Endothelial cell of umbilical vein (primary cell): Measurements from ENCODE around the gene FCGR3B. TPM values are rescaled to one million over a fixed set of nuclear protein-coding genes. Genes with fewer than 3 reads are reported as not detected.
A peak's percentile ranks its signal among the peaks of the same experiment; 100 is the strongest.
"Not testable (repeated sequence)": the region's sequence is repeated elsewhere in the genome, so short reads cannot be mapped to it uniquely, and the experiment has no call there.

Experiments
- BruUV-seq: library from RNA; stranded (reverse); fragments of 400-500 nt; replicated peaks from 2 replicates; lab custom pipeline; 2021; lab: Mats Ljungman, UMichigan
- CTCF ChIA-PET: fragments of 300-600, 350-600 bp; sonication (Branson Sonifier 250); formaldehyde crosslinking; loops from one replicate; lab custom pipeline; 2021; ENCODE audit warnings: antibody characterized with exemption, inconsistent platforms; lab: Charles Lee
- POLR2A ChIA-PET: fragments of 300-600, 350-600 bp; sonication (Branson Sonifier 250); formaldehyde crosslinking; loops from one replicate; lab custom pipeline; 2021; ENCODE audit warnings: antibody characterized with exemption, inconsistent platforms; lab: Charles Lee
- DNase-seq: peaks from one replicate; pipeline ENCODE4 v3.0.0-alpha.2; 2011; ENCODE audit warnings: low read depth, low spot score
- FAIRE-seq: peaks from 2 replicates; lab custom pipeline; 2011; peaks lifted over from hg19 to GRCh38; lab: Jason Lieb, UNC
- H2AFZ ChIP-seq: 2 replicates; pipeline ENCODE4 v1.6.0; 2012; ENCODE audit warnings: low read depth, low read length, control low read depth, inconsistent platforms
- H3K27ac ChIP-seq: 2 replicates; pipeline ENCODE4 v1.5.1; 2011; ENCODE audit warnings: low read depth, mild to moderate bottlenecking, control low read depth, low read length, moderate library complexity; ENCODE audit not compliant: insufficient read depth
- H3K27me3 ChIP-seq, 2 experiments: 2 replicates each; pipeline versions ENCODE4 v1.6.0 to v1.6.1; 2011; ENCODE audit warnings: low read length in 2 of 2, mixed read lengths in 1 of 2; ENCODE audit not compliant: control insufficient read depth in 2 of 2, insufficient read depth in 2 of 2
- H3K36me3 ChIP-seq, 2 experiments: 2 replicates in 1 of 2; 3 replicates in 1 of 2; pipeline ENCODE4 v1.5.1; 2011; ENCODE audit warnings: low read length in 2 of 2, mild to moderate bottlenecking in 1 of 2, moderate library complexity in 1 of 2; ENCODE audit not compliant: control insufficient read depth in 2 of 2, insufficient read depth in 2 of 2; ENCODE audit errors: extremely low read depth in 1 of 2
- H3K4me1 ChIP-seq: 3 replicates; pipeline ENCODE4 v1.5.1; 2011; ENCODE audit warnings: mild to moderate bottlenecking, low read length; ENCODE audit not compliant: control insufficient read depth, insufficient read depth; ENCODE audit errors: extremely low read depth
- H3K4me2 ChIP-seq: 2 replicates; pipeline ENCODE4 v1.6.1; 2011; ENCODE audit warnings: low read length, control low read depth, mixed read lengths; ENCODE audit not compliant: insufficient read depth
- H3K4me3 ChIP-seq, 3 experiments: fragments of 200-600 bp in 1 of 3; sonication (generic), shearing (Covaris generic) in 1 of 3; replicated peaks in 1 of 3; 2 replicates each; pipeline ENCODE4 v1.5.1; 2011 to 2016; ENCODE audit warnings: control low read depth in 3 of 3, low read length in 3 of 3, mild to moderate bottlenecking in 2 of 3, inconsistent platforms in 1 of 3, low read depth in 1 of 3, moderate library complexity in 1 of 3; ENCODE audit not compliant: insufficient read depth in 1 of 3
- H3K79me2 ChIP-seq: 2 replicates; pipeline ENCODE4 v1.6.0; 2012; ENCODE audit warnings: low read length, inconsistent platforms; ENCODE audit not compliant: control insufficient read depth, insufficient read depth
- H3K9ac ChIP-seq: replicated peaks from 2 replicates; pipeline ENCODE3; 2011; ENCODE audit warnings: low read length, control low read depth; ENCODE audit not compliant: insufficient read depth; ENCODE audit errors: extremely low read depth
- H3K9me1 ChIP-seq: replicated peaks from 3 replicates; pipeline ENCODE4 v1.6.0; 2011; ENCODE audit warnings: mild to moderate bottlenecking, low read length; ENCODE audit not compliant: control insufficient read depth, insufficient read depth; ENCODE audit errors: extremely low read depth
- H3K9me3 ChIP-seq: replicated peaks from 2 replicates; pipeline ENCODE4 v1.5.1; 2012; ENCODE audit warnings: low read length, inconsistent platforms; ENCODE audit not compliant: control insufficient read depth, insufficient read depth
- H4K20me1 ChIP-seq: replicated peaks from 2 replicates; pipeline ENCODE3; 2011; ENCODE audit warnings: mild to moderate bottlenecking, low read length; ENCODE audit not compliant: control insufficient read depth, insufficient read depth; ENCODE audit errors: extremely low read depth
- dilution Hi-C: fragments of 300-500 bp; cut with MboI; formaldehyde crosslinking; loops from one replicate; pipeline ENCODE4 v1.15.0; 2019; ENCODE audit warnings: low sequenced_read_pairs; ENCODE audit not compliant: extremely low pct_ligation_motif_present
- intact Hi-C: fragments of 100-400 bp; cut with micrococcal nuclease; formaldehyde crosslinking; loops from one replicate; pipeline ENCODE4 v1.10.0; 2022
- polyA plus RNA-seq, 4 experiments: library from polyadenylated mRNA; depleted of rRNA in 3 of 4; stranded (reverse) in 3 of 4; unstranded in 1 of 4; fragments of >200 nt; gene quantifications; 2 replicates each; pipeline versions ENCODE4 v1.2.1 to v1.2.3, GENCODE V29; 2011 to 2012; ENCODE audit warnings: missing spikeins in 1 of 4
- total RNA-seq: library from RNA; stranded (reverse); gene quantifications from 2 replicates; pipeline ENCODE4 v1.2.3, GENCODE V29; 2021

FCGR3B gene
- total and polyA plus RNA-seq, 2 donors (not counting 3 experiments of a cell fraction or from before 2014, with no cell fraction given), result not detected

GRCh38 chr1:161593092-161593755 is 37.8 kb downstream of the FCGR3B start:
- H3K9me3 ChIP-seq, BruUV-seq, H3K79me2 ChIP-seq, H3K27me3 ChIP-seq, intact Hi-C loops, H3K4me2 ChIP-seq, H2AFZ ChIP-seq, H3K36me3 ChIP-seq, DNase-seq, CTCF ChIA-PET, H3K9me1 ChIP-seq, POLR2A ChIA-PET, H3K27ac ChIP-seq, H3K4me1 ChIP-seq, dilution Hi-C loops, H4K20me1 ChIP-seq, H3K4me3 ChIP-seq, H3K9ac ChIP-seq, FAIRE-seq: not testable (repeated sequence)

DNA sequence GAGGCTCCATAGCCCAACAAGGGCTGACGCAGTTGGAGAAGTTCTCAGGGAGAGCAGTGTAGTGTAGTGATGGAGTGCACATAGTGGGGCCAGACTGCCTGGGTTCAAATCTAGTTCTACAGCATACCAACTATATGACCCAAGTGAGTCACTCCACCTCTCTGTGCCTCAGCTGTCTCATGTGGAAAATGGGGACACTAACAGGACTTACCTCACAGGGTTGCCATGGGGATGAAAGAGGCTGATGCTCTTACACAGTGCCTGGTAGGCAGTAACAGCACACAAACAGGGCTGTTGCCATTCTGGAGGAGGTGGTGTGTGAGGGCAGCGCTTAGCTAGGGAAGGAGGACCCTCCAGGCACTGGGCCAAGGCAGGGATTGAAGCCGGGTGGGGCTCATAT is 38.4 kb downstream of the FCGR3B start:
- H3K36me3 ChIP-seq, CTCF ChIA-PET, dilution Hi-C loops, H3K27ac ChIP-seq, H3K4me1 ChIP-seq, DNase-seq, POLR2A ChIA-PET, intact Hi-C loops, H3K4me3 ChIP-seq, H3K9me3 ChIP-seq, H3K4me2 ChIP-seq, H3K9me1 ChIP-seq, H4K20me1 ChIP-seq, H3K79me2 ChIP-seq, H3K9ac ChIP-seq, FAIRE-seq, BruUV-seq, H3K27me3 ChIP-seq, H2AFZ ChIP-seq: not testable (repeated sequence)

GRCh38 chr1:161589920-161590319 is 41.1 kb downstream of the FCGR3B start:
- dilution Hi-C loops, H2AFZ ChIP-seq, H3K27ac ChIP-seq, H3K4me2 ChIP-seq, CTCF ChIA-PET, DNase-seq, H3K9ac ChIP-seq, intact Hi-C loops, H3K9me1 ChIP-seq, H4K20me1 ChIP-seq, POLR2A ChIA-PET, H3K79me2 ChIP-seq, BruUV-seq, H3K4me3 ChIP-seq, H3K27me3 ChIP-seq, H3K9me3 ChIP-seq, H3K36me3 ChIP-seq, H3K4me1 ChIP-seq: not testable (repeated sequence)
- peak; percentile 87 for FAIRE-seq

DNA sequence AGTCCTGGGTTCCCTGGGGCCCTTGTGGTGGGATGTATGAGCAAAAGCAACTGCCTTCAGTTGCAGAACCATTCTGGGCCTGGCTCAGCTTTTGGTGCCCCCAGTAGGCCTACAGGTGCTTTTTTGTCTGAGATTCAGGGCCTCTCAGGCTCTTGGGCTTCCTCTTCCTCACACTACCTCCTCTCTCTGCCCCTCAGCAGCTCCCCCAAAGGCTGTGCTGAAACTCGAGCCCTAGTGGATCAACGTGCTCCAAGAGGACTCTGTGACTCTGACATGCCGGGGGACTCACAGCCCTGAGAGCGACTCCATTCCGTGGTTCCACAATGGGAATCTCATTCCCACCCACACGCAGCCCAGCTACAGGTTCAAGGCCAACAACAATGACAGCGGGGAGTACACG is 41.6 kb downstream of the FCGR3B start:
- POLR2A ChIA-PET, FAIRE-seq, H3K79me2 ChIP-seq, H3K9ac ChIP-seq, H3K27me3 ChIP-seq, intact Hi-C loops, H3K4me3 ChIP-seq, H4K20me1 ChIP-seq, H3K9me1 ChIP-seq, H3K4me2 ChIP-seq, DNase-seq, H3K4me1 ChIP-seq, CTCF ChIA-PET, BruUV-seq, H3K9me3 ChIP-seq, H3K27ac ChIP-seq, H2AFZ ChIP-seq, H3K36me3 ChIP-seq, dilution Hi-C loops: not testable (repeated sequence)
